GM23248 (cell line): Measurements from ENCODE around the gene METTL27. TPM values are rescaled to one million over a fixed set of nuclear protein-coding genes. Genes with fewer than 3 reads are reported as not detected.

Experiments
- DNase-seq: peaks from one replicate; pipeline ENCODE4 v3.0.0-alpha.2; 2015
- H2AFZ ChIP-seq: fragments of 200-600 bp; sonication (generic); 2 replicates; pipeline ENCODE4 v1.6.1; 2016; ENCODE audit warnings: antibody characterized with exemption
- H3F3A ChIP-seq: fragments of 200-600 bp; sonication (generic); 2 replicates; pipeline ENCODE4 v1.6.1; 2016; ENCODE audit warnings: mild to moderate bottlenecking, antibody characterized with exemption, mixed run types; ENCODE audit not compliant: insufficient read depth
- H3K27ac ChIP-seq: fragments of 200-600 bp; sonication (generic); 2 replicates; pipeline ENCODE4 v1.5.1; 2016; ENCODE audit warnings: mild to moderate bottlenecking
- H3K27me3 ChIP-seq: fragments of 200-600 bp; sonication (generic); replicated peaks from 2 replicates; pipeline ENCODE4 v1.6.1; 2016; ENCODE audit warnings: mild to moderate bottlenecking; ENCODE audit not compliant: insufficient read depth
- H3K36me3 ChIP-seq: fragments of 200-600 bp; sonication (generic); 2 replicates; pipeline ENCODE4 v1.6.1; 2016; ENCODE audit warnings: low read depth, mild to moderate bottlenecking
- H3K4me1 ChIP-seq: fragments of 200-600 bp; sonication (generic); 2 replicates; pipeline ENCODE4 v1.6.1; 2016; ENCODE audit warnings: mild to moderate bottlenecking; ENCODE audit not compliant: insufficient read depth
- H3K4me2 ChIP-seq: fragments of 200-600 bp; sonication (generic); one replicate; pipeline ENCODE4 v1.6.1; 2016; ENCODE audit warnings: mild to moderate bottlenecking; ENCODE audit not compliant: unreplicated experiment
- H3K4me3 ChIP-seq: fragments of 200-600 bp; sonication (generic); 2 replicates; pipeline ENCODE4 v1.5.1; 2016; ENCODE audit warnings: mild to moderate bottlenecking
- H3K79me2 ChIP-seq: fragments of 200-600 bp; sonication (generic); 2 replicates; pipeline ENCODE4 v1.6.1; 2016; ENCODE audit warnings: mild to moderate bottlenecking; ENCODE audit not compliant: insufficient read depth
- H3K9ac ChIP-seq: fragments of 200-600 bp; sonication (generic); 2 replicates; pipeline ENCODE4 v1.6.1; 2016; ENCODE audit warnings: mild to moderate bottlenecking
- H3K9me2 ChIP-seq: fragments of 200-600 bp; sonication (generic); 2 replicates; pipeline ENCODE4 v1.6.1; 2016; ENCODE audit warnings: mixed run types, mild to moderate bottlenecking, moderate library complexity; ENCODE audit not compliant: insufficient read depth
- H3K9me3 ChIP-seq: fragments of 200-600 bp; sonication (generic); one replicate; pipeline ENCODE4 v1.6.1; 2017; ENCODE audit warnings: low read depth
- H4K20me1 ChIP-seq: fragments of 200-600 bp; sonication (generic); 2 replicates; pipeline ENCODE4 v1.6.0; 2016; ENCODE audit not compliant: insufficient read depth
- EZH2 ChIP-seq: fragments of 200-600 bp; sonication (generic); IDR thresholded peaks from 2 replicates; pipeline ENCODE4 v1.6.1; 2018; ENCODE audit warnings: antibody characterized with exemption, mild to moderate bottlenecking; ENCODE audit not compliant: insufficient read depth, poor library complexity, severe bottlenecking
- EZH2phosphoT487 ChIP-seq: fragments of 200-600 bp; sonication (generic); IDR thresholded peaks from 2 replicates; pipeline ENCODE4 v1.6.1; 2018; ENCODE audit warnings: antibody characterized with exemption, moderate library complexity, mild to moderate bottlenecking, low read depth; ENCODE audit not compliant: insufficient read depth
- WGBS, 2 experiments: methylation state at CpG; one replicate each; pipeline ENCODE4 v1.1.6; 2015 to 2017; ENCODE audit warnings: low lambda C conversion rate in 2 of 2, low coverage in 1 of 2; ENCODE audit errors: missing lambda C conversion rate in 2 of 2; 5-methylcytosine and 5-hydroxymethylcytosine counted together
- in situ Hi-C: fragments of 300-500 bp; cut with MboI; formaldehyde crosslinking; loops from 2 replicates; pipeline ENCODE4 v1.15.0; 2020
- polyA plus RNA-seq: library from polyadenylated mRNA; unstranded; fragments of >200 nt; fragmentation: Nextera tagmentation; extraction: Ambion mirVana; gene quantifications from 2 replicates; pipeline ENCODE4 v1.2.1, GENCODE V29; 2016
- total RNA-seq: library from RNA; depleted of rRNA; stranded (reverse); fragments of >200 nt; shearing (Covaris generic); gene quantifications from 2 replicates; pipeline ENCODE4 v1.2.3, GENCODE V29; 2014

METTL27 gene
- total and polyA plus RNA-seq, 2 experiments from 2014 or later = 5.3 to 6.5 TPM

DNA sequence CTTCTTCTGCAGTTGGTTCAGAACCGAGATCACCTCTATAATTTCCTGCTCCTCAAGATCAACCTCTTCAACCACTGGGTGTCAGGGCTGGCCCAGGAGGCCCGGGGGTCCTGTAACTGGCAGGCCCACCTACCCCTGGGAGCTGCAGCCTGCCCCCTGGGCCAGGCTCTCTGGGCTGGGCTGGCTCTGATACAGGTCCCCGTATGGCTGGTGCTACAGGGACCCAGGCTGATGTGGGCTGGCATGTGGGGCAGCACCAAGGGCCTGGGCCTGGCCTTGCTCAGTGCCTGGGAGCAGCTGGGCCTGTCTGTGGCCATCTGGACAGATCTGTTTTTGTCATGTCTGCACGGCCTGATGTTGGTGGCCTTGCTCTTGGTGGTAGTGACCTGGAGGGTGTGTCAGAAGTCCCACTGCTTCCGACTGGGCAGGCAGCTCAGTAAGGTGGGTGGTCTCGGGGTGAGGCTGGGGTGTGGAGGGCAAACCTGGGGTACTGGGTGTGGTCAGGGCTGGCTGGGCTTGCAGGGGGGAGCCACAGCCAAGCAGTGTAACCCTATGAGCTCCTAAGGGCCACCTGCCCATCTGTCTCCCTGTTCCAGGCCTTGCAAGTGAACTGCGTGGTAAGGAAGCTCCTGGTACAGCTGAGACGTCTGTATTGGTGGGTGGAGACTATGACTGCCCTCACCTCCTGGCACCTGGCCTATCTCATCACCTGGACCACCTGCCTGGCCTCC lies 22.8 kb upstream of the METTL27 start:
- H2AFZ ChIP-seq = no peak overlapping the region
- 59 to 64% methylated on average over 7 to 8 of the region's 8 CpGs for WGBS, 2 experiments
- in situ Hi-C loops = loop anchor here (25.0 kb wide), 2 partner anchors 253 to 522 kb away; partner anchors contain the start of gene MLXIPL

DNA sequence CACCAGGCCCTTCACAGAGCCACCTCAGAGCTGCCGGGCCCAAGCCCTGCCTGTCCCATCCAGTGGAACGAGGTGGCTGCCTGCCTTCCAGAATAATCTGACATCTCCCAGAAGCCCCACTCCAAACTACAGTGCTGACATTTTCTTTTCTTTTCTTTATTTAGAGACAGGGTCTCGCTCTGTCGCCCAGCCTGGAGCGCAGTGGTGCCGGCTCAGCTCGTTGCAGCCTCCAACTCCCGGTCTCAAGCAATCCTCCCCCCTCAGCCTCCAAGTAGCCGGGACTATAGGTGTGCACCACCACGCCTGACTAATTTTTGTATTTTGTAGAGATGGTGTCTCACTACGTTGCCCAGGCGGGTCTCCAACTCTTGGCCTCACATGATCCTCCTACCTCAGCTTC lies 19.0 kb upstream of the METTL27 start:
- Histone ChIP-seq H3K9ac (no peak overlapping the region), H3K4me2 (no peak overlapping the region), H3K79me2 (no peaks in the 10 kb centered on the region), H3F3A (no peaks in the 10 kb centered on the region), H3K27me3 (no peaks in the 10 kb centered on the region), H2AFZ (no peak overlapping the region), H3K4me3 (no peak overlapping the region), H3K4me1 (no peaks in the 10 kb centered on the region), H3K36me3 (no peaks in the 10 kb centered on the region), H3K9me2 (no peaks in the 10 kb centered on the region), H3K9me3 (no peaks in the 10 kb centered on the region), H4K20me1 (no peaks in the 10 kb centered on the region), H3K27ac (no peak overlapping the region)
- WGBS, 2 experiments = 89% methylated on average over 12 of the region's 12 CpGs
- DNase-seq = no peak
- no peak for TF ChIP-seq EZH2phosphoT487
- TF ChIP-seq EZH2 = no peak
- in situ Hi-C loops = loop anchor here (25.0 kb wide), 2 partner anchors 249 to 526 kb away; partner anchors contain the start of gene MLXIPL

More for the DNA sequence above, 22.8 kb upstream of the METTL27 start:
- Histone ChIP-seq H3K27ac (no peak overlapping the region), H3K27me3 (no peaks in the 10 kb centered on the region), H4K20me1 (no peaks in the 10 kb centered on the region), H3K9me3 (no peaks in the 10 kb centered on the region), H3K9me2 (no peaks in the 10 kb centered on the region), H3K36me3 (no peaks in the 10 kb centered on the region), H3F3A (no peaks in the 10 kb centered on the region), H3K9ac (no peak overlapping the region), H3K4me2 (no peak overlapping the region), H3K79me2 (no peaks in the 10 kb centered on the region), H3K4me1 (no peaks in the 10 kb centered on the region), H3K4me3 (no peak overlapping the region)
- DNase-seq = no peak
- TF ChIP-seq EZH2phosphoT487 (no peak), EZH2 (no peak)

DNA sequence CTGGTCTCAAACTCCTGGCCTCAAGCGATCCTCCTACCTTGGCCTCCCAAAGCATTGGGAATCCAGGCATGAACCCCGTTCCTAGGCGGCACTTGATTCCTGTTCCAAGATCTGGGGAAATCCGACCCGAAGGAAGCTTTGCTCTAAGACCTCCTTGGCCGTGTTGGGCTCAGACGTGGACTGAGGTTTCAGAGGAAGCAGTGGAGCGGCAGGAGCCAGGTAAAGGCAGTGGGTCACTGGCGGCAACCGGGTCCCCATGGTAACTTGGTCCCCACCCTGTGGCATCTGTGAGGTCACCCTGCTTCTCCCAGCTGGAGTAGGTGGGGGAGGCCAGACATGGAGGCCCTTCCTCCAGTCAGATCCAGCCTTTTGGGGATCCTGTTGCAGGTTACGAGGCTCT lies 18.5 kb upstream of the METTL27 start, which contains the start of gene TMEM270:
TSS of gene TMEM270 (plus strand) at position 301 of the 400 bp plus-strand sequence. CDS start at position 337, 36 bp downstream.
- no peaks in the 10 kb centered on the region for H3K79me2 ChIP-seq
- H3K9me2 ChIP-seq = no peaks in the 10 kb centered on the region
- 87% methylated on average over 11 of the region's 11 CpGs for WGBS, 2 experiments
- in situ Hi-C loops = loop anchor here (25.0 kb wide), 2 partner anchors 249 to 526 kb away; partner anchors contain the start of gene MLXIPL
- TF ChIP-seq EZH2 (no peak), EZH2phosphoT487 (no peak)
- no peaks in the 10 kb centered on the region for H3K9me3 ChIP-seq
- DNase-seq = no peak
- H3K4me1 ChIP-seq = no peaks in the 10 kb centered on the region
- H2AFZ ChIP-seq = no peak within 1 kb of the TSS
- no peaks in the 10 kb centered on the region for H3K27me3 ChIP-seq
- H4K20me1 ChIP-seq = no peaks in the 10 kb centered on the region
- no peak within 1 kb of the TSS for H3K9ac ChIP-seq
- no peak within 1 kb of the TSS for H3K4me2 ChIP-seq
- H3K36me3 ChIP-seq = no peaks in the 10 kb centered on the region
- H3K27ac ChIP-seq = no peak within 1 kb of the TSS
- no peak within 1 kb of the TSS for H3K4me3 ChIP-seq
- H3F3A ChIP-seq = no peaks in the 10 kb centered on the region

DNA sequence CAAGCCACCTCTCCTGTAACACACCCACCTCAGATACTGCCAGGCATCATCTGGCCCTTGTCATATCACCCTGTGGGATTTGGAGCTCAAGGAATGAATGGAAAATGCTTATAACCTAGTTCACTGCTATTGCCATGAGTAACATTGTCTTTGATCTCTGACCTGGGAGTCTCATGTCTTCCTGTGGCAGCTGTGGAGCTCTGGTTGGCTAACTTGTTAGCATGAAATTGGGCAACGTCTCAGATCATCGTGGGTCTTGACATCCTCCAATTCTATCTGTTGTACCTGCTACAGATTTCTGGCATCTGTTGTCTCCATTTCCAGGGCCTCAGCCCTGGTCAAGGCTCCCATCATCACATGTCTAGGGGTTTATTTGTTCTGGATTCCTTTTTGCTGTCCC lies 16.5 kb upstream of the METTL27 start:
- H3K4me3 ChIP-seq = no peak overlapping the region

More for the DNA sequence above, 16.5 kb upstream of the METTL27 start:
- Histone ChIP-seq H3K4me2 (no peak overlapping the region), H3K9me3 (no peaks in the 10 kb centered on the region), H3K79me2 (no peaks in the 10 kb centered on the region), H3F3A (no peaks in the 10 kb centered on the region), H2AFZ (no peak overlapping the region), H3K4me1 (no peaks in the 10 kb centered on the region), H3K9me2 (no peaks in the 10 kb centered on the region), H3K36me3 (no peaks in the 10 kb centered on the region), H4K20me1 (no peaks in the 10 kb centered on the region), H3K27me3 (no peaks in the 10 kb centered on the region), H3K9ac (no peak overlapping the region), H3K27ac (no peak overlapping the region)
- WGBS, 2 experiments = 32 to 35% methylated on average over 2 of the region's 2 CpGs
- peak; percentile 36 for DNase-seq
- TF ChIP-seq EZH2 (no peak), EZH2phosphoT487 (no peak)
- in situ Hi-C loops = loop anchor here (25.0 kb wide), 2 partner anchors 247 to 528 kb away; partner anchors contain the start of gene MLXIPL
